ENCODE results near the gene IGF2BP1. TPM values are rescaled to one million over a fixed set of nuclear protein-coding genes. Genes with fewer than 3 reads are reported as not detected.
"Not testable (repeated sequence)": the region's sequence is repeated elsewhere in the genome, so short reads cannot be mapped to it uniquely, and the experiment has no call there.

The IGF2BP1 gene
- total RNA-seq, 1 donor from 2014 or later: 0.20 TPM

GRCh38 chr17:49053171-49053829, 56.1 kb downstream of the IGF2BP1 start:
- no peak for DNase-seq (ENCODE audit: low read depth in 2 of 2)

- no peak for DNase-seq (ENCODE audit: low read depth in 2 of 2)
Measured at GRCh38 chr17:49054342-49055092, 57.3 kb downstream of the IGF2BP1 start.

- DNase-seq (ENCODE audit: low read depth in 2 of 2): no peak
Measured at GRCh38 chr17:49055181-49055927, 58.2 kb downstream of the IGF2BP1 start.

- DNase-seq (ENCODE audit: low read depth in 2 of 2): no peak
Measured at GRCh38 chr17:49061524-49061943, 64.3 kb downstream of the IGF2BP1 start.

GRCh38 chr17:49063652-49064051, 66.5 kb downstream of the IGF2BP1 start:
- DNase-seq (ENCODE audit: low read depth in 2 of 2): peak in 1 of 2 donors; percentile 66

GRCh38 chr17:49067163-49067562, 70.0 kb downstream of the IGF2BP1 start:
- DNase-seq (ENCODE audit: low read depth in 2 of 2): no peak

GRCh38 chr17:49069585-49070273, 72.5 kb downstream of the IGF2BP1 start:
- peak in 1 of 2 donors; percentile 7 for DNase-seq (ENCODE audit: low read depth in 2 of 2)

- peak in 1 of 2 donors; percentile 16 for DNase-seq (ENCODE audit: low read depth in 2 of 2)
Measured at GRCh38 chr17:49071106-49071505, 73.9 kb downstream of the IGF2BP1 start.

- DNase-seq (ENCODE audit: low read depth in 2 of 2): no peak
Measured at GRCh38 chr17:49074851-49075540, 77.8 kb downstream of the IGF2BP1 start.

- peak; percentile 4 to 66 for DNase-seq (ENCODE audit: low read depth in 2 of 2)
Measured at GRCh38 chr17:49076573-49077384, 79.6 kb downstream of the IGF2BP1 start.

- DNase-seq (ENCODE audit: low read depth in 2 of 2): no peak
Measured at GRCh38 chr17:49078248-49078647, 81.1 kb downstream of the IGF2BP1 start.

GRCh38 chr17:49079840-49080663, 82.9 kb downstream of the IGF2BP1 start:
- DNase-seq (ENCODE audit: low read depth in 2 of 2): no peak

GRCh38 chr17:49082231-49082630, 85.0 kb downstream of the IGF2BP1 start:
- no peak for DNase-seq (ENCODE audit: low read depth in 2 of 2)

- DNase-seq (ENCODE audit: low read depth in 2 of 2): not testable (repeated sequence)
Measured at GRCh38 chr17:49085046-49085445, 87.9 kb downstream of the IGF2BP1 start.

- DNase-seq (ENCODE audit: low read depth in 2 of 2): no peak
Measured at GRCh38 chr17:49085565-49086315, 88.6 kb downstream of the IGF2BP1 start.

GRCh38 chr17:49086316-49086605, 89.1 kb downstream of the IGF2BP1 start:
- no peak for DNase-seq (ENCODE audit: low read depth in 2 of 2)

GRCh38 chr17:49086649-49087048, 89.5 kb downstream of the IGF2BP1 start:
- DNase-seq (ENCODE audit: low read depth in 2 of 2): no peak

- DNase-seq (ENCODE audit: low read depth in 2 of 2): no peak
Measured at GRCh38 chr17:49089094-49089493, 91.9 kb downstream of the IGF2BP1 start.
